Measurements from ENCODE around the gene SERPINB10.
A peak's percentile ranks its signal among the peaks of the same experiment; 100 is the strongest.

The SERPINB10 gene

GRCh38 chr18:63970809-63971205, 63.0 kb downstream of the SERPINB10 start:
- no peak for TF ChIP-seq CTCF (IDR thresholded peaks at IDR 0.05; ENCODE audit: insufficient read depth, low read length, missing control alignments)
- H3K4me3 ChIP-seq (ENCODE audit: low read depth, low read length), result peak overlapping the region; percentile 85
- POLR2A ChIA-PET, result interaction anchor here (0.6 to 0.9 kb wide), 4 partner anchors 8 to 88 kb away, joined by 3 to 4 read pairs (median 3); no protein-coding TSS in a partner anchor
- CTCF ChIA-PET, result interaction anchor here (1.5 kb wide), 1 partner anchor 13 kb away, joined by 3 read pairs; no protein-coding TSS in a partner anchor
- DNase-seq (ENCODE audit: low read depth, low spot score), result no peak

- H3K4me3 ChIP-seq (ENCODE audit: low read depth, low read length), result peak overlapping the region; percentile 85
- POLR2A ChIA-PET, result no interaction called here
- DNase-seq (ENCODE audit: low read depth, low spot score), result no peak
Observed at GRCh38 chr18:63971320-63972001, 63.7 kb downstream of the SERPINB10 start.

GRCh38 chr18:63972002-63972376, 64.2 kb downstream of the SERPINB10 start:
- DNase-seq (ENCODE audit: low read depth, low spot score), result no peak
- ChIA-PET CTCF (interaction anchor here (5.2 kb wide), 1 partner anchor 8 kb away, joined by 64 read pairs; no protein-coding TSS in a partner anchor), POLR2A (no interaction called here)
- H3K4me3 ChIP-seq (ENCODE audit: low read depth, low read length), result no peak overlapping the region
- no peak for TF ChIP-seq CTCF (IDR thresholded peaks at IDR 0.05; ENCODE audit: insufficient read depth, low read length, missing control alignments)

More at GRCh38 chr18:63971320-63972001, 63.7 kb downstream of the SERPINB10 start:
- TF ChIP-seq CTCF (IDR thresholded peaks at IDR 0.05; ENCODE audit: insufficient read depth, low read length, missing control alignments), result no peak
- CTCF ChIA-PET, result interaction anchor here (1.5 kb wide), 1 partner anchor 13 kb away, joined by 3 read pairs; no protein-coding TSS in a partner anchor

- ChIA-PET CTCF (interaction anchor here (1.0 to 5.2 kb wide), 10 partner anchors 10 to 397 kb away, joined by 3 to 64 read pairs (median 6); no protein-coding TSS in a partner anchor), POLR2A (no interaction called here)
- peak; percentile 21 for TF ChIP-seq CTCF (IDR thresholded peaks at IDR 0.05; ENCODE audit: insufficient read depth, low read length, missing control alignments)
- DNase-seq (ENCODE audit: low read depth, low spot score), result no peak
- H3K4me3 ChIP-seq (ENCODE audit: low read depth, low read length), result no peak overlapping the region
Observed at GRCh38 chr18:63974991-63975390, 67.2 kb downstream of the SERPINB10 start.

- H3K4me3 ChIP-seq (ENCODE audit: low read depth, low read length), result no peak overlapping the region
- TF ChIP-seq CTCF (IDR thresholded peaks at IDR 0.05; ENCODE audit: insufficient read depth, low read length, missing control alignments), result no peak
- DNase-seq (ENCODE audit: low read depth, low spot score), result no peak
- ChIA-PET CTCF (interaction anchor here (1.0 to 5.2 kb wide), 10 partner anchors 10 to 397 kb away, joined by 3 to 64 read pairs (median 6); no protein-coding TSS in a partner anchor), POLR2A (no interaction called here)
Observed at GRCh38 chr18:63975628-63976027, 67.9 kb downstream of the SERPINB10 start.

GRCh38 chr18:63977040-63977439, 69.3 kb downstream of the SERPINB10 start:
- no peak for DNase-seq (ENCODE audit: low read depth, low spot score)
- ChIA-PET CTCF (interaction anchor here (1.0 to 5.2 kb wide), 5 partner anchors 8 to 41 kb away, joined by 3 to 64 read pairs (median 7); no protein-coding TSS in a partner anchor), POLR2A (no interaction called here)
- TF ChIP-seq CTCF (IDR thresholded peaks at IDR 0.05; ENCODE audit: insufficient read depth, low read length, missing control alignments), result no peak
- H3K4me3 ChIP-seq (ENCODE audit: low read depth, low read length), result no peak overlapping the region
